OCI-LY3 (cell line): ENCODE measurements around the gene COL4A4.

Experiments
- H2AFZ ChIP-seq: fragments of 200-600, 300-600 bp; shearing (Covaris generic); 2 replicates; pipeline ENCODE4 v1.6.0; 2014; ENCODE audit warnings: antibody characterized with exemption, low read depth, low read length
- H3K27ac ChIP-seq: fragments of 200-600, 300-600 bp; sonication (generic); 2 replicates; pipeline ENCODE4 v1.5.1; 2014; ENCODE audit warnings: mild to moderate bottlenecking, low read length, moderate library complexity, mixed read lengths
- H3K27me3 ChIP-seq: fragments of 200-600, 300-600 bp; sonication (generic); 2 replicates; pipeline ENCODE4 v1.6.1; 2014; ENCODE audit warnings: low read depth, low read length, mixed read lengths
- H3K36me3 ChIP-seq: fragments of 200-600, 300-600 bp; sonication (generic); replicated peaks from 2 replicates; pipeline ENCODE3; 2014; ENCODE audit warnings: low read depth, low read length, mixed read lengths
- H3K4me1 ChIP-seq: fragments of 300-600, 200-600 bp; sonication (generic); 2 replicates; pipeline ENCODE4 v1.6.1; 2014; ENCODE audit warnings: low read length, mixed read lengths
- H3K4me2 ChIP-seq: fragments of 200-600, 300-600 bp; sonication (generic); 2 replicates; pipeline ENCODE4 v1.6.1; 2014; ENCODE audit warnings: low read length, mixed read lengths
- H3K4me3 ChIP-seq: fragments of 300-600, 200-600 bp; sonication (generic); 2 replicates; pipeline ENCODE4 v1.5.1; 2014; ENCODE audit warnings: antibody characterized with exemption, mild to moderate bottlenecking, low read length, moderate library complexity
- H3K79me2 ChIP-seq: fragments of 300-600, 200-600 bp; shearing (Covaris generic); 2 replicates; pipeline ENCODE4 v1.6.1; 2014; ENCODE audit warnings: mild to moderate bottlenecking, low read length, mixed read lengths
- H3K9ac ChIP-seq: fragments of 300-600, 200-600 bp; shearing (Covaris generic); 2 replicates; pipeline ENCODE4 v1.6.0; 2014; ENCODE audit warnings: mild to moderate bottlenecking, low read length, moderate library complexity
- H3K9me3 ChIP-seq: fragments of 200-600, 300-600 bp; shearing (Covaris generic); 2 replicates; pipeline ENCODE4 v1.6.1; 2014; ENCODE audit warnings: low read length, mixed read lengths; ENCODE audit not compliant: insufficient read depth
- H4K20me1 ChIP-seq: fragments of 200-600, 300-600 bp; sonication (generic); 2 replicates; pipeline ENCODE4 v1.6.1; 2016; ENCODE audit warnings: low read length, mixed read lengths; ENCODE audit not compliant: insufficient read depth
- EZH2phosphoT487 ChIP-seq: fragments of 200-600 bp; shearing (Covaris generic); IDR thresholded peaks from 2 replicates; pipeline ENCODE4 v1.6.1; 2018; ENCODE audit warnings: antibody characterized with exemption, mixed run types, low read depth
- TF ChIP-seq, protein P1 (sequence below): fragments of 200-600, 300-600 bp; sonication (generic); IDR thresholded peaks from 2 replicates; pipeline ENCODE4 v1.5.1; 2014; ENCODE audit warnings: antibody characterized with exemption, low read length, low read depth

COL4A4 gene

DNA sequence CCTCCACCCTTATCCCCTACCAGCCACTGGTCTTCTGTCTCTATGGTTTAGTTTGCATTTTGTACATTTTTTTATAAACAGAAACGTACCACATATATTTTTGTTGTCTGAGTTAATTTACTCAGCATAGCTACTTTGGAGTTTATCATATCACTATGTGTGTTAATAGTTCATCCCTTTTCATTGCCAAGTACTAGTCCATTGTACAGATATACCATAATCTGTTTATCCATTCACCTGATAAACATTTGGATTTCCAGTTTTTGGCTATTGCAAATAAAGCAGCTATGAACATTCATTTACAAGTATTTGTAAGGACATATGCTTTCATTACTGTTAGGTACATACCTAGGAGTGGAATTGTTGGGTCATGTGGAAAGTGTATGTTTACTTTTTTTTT is 204.6 kb downstream of the COL4A4 start:
- Histone ChIP-seq H3K9ac (no peak overlapping the region), H3K9me3 (no peaks in the 10 kb centered on the region), H3K79me2 (no peaks in the 10 kb centered on the region), H4K20me1 (no peaks in the 10 kb centered on the region), H3K4me3 (no peak overlapping the region), H3K4me2 (no peak overlapping the region), H2AFZ (no peak overlapping the region), H3K27ac (no peak overlapping the region), H3K36me3 (no peaks in the 10 kb centered on the region), H3K4me1 (no peaks in the 10 kb centered on the region), H3K27me3 (no peaks in the 10 kb centered on the region)
- TF ChIP-seq, protein P1, sequence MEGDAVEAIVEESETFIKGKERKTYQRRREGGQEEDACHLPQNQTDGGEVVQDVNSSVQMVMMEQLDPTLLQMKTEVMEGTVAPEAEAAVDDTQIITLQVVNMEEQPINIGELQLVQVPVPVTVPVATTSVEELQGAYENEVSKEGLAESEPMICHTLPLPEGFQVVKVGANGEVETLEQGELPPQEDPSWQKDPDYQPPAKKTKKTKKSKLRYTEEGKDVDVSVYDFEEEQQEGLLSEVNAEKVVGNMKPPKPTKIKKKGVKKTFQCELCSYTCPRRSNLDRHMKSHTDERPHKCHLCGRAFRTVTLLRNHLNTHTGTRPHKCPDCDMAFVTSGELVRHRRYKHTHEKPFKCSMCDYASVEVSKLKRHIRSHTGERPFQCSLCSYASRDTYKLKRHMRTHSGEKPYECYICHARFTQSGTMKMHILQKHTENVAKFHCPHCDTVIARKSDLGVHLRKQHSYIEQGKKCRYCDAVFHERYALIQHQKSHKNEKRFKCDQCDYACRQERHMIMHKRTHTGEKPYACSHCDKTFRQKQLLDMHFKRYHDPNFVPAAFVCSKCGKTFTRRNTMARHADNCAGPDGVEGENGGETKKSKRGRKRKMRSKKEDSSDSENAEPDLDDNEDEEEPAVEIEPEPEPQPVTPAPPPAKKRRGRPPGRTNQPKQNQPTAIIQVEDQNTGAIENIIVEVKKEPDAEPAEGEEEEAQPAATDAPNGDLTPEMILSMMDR, result no peak
- TF ChIP-seq EZH2phosphoT487, result no peak

GRCh38 chr2:226956659-226957058 is 207.3 kb downstream of the COL4A4 start:
- Histone ChIP-seq H2AFZ (no peak overlapping the region), H3K36me3 (no peaks in the 10 kb centered on the region), H3K4me2 (no peak overlapping the region), H3K9ac (no peak overlapping the region), H3K27me3 (no peaks in the 10 kb centered on the region), H3K9me3 (no peaks in the 10 kb centered on the region), H3K4me1 (no peaks in the 10 kb centered on the region), H3K79me2 (no peaks in the 10 kb centered on the region), H3K27ac (no peak overlapping the region), H3K4me3 (no peak overlapping the region), H4K20me1 (no peaks in the 10 kb centered on the region)
- no peak for TF ChIP-seq EZH2phosphoT487
- TF ChIP-seq, protein P1, result no peak

DNA sequence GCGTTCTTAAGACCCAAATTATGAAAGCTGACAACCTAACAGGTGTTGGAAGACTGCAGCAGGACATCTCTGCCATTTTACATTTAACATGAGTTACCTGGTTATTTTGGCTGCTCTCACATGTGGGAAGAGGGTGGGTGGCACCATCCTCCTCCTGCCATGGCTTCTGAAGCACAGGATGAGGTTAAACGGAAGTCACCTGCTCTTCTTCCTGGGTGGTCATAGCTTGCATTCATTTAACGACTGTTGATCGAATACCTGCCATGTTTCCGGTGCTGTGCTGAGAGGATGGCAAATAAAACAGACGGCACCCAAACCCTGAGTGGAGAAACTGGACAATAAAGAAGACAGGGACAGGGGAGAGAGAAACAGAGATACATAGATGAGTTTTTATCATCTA is 210.2 kb downstream of the COL4A4 start:
- TF ChIP-seq, protein P1, result no peak
- no peak for TF ChIP-seq EZH2phosphoT487
- no peak overlapping the region for H3K4me2 ChIP-seq
- no peaks in the 10 kb centered on the region for H3K9me3 ChIP-seq
- H3K79me2 ChIP-seq, result no peaks in the 10 kb centered on the region
- H3K9ac ChIP-seq, result no peak overlapping the region
- H3K4me3 ChIP-seq, result no peak overlapping the region
- H3K27me3 ChIP-seq, result no peaks in the 10 kb centered on the region
- H3K27ac ChIP-seq, result no peak overlapping the region
- H3K36me3 ChIP-seq, result no peaks in the 10 kb centered on the region
- H2AFZ ChIP-seq, result no peak overlapping the region
- H4K20me1 ChIP-seq, result no peaks in the 10 kb centered on the region
- H3K4me1 ChIP-seq, result no peaks in the 10 kb centered on the region

- no peak overlapping the region for H3K4me3 ChIP-seq
- no peaks in the 10 kb centered on the region for H3K27me3 ChIP-seq
- no peak overlapping the region for H3K9ac ChIP-seq
- H3K79me2 ChIP-seq, result no peaks in the 10 kb centered on the region
- H4K20me1 ChIP-seq, result no peaks in the 10 kb centered on the region
- H3K27ac ChIP-seq, result no peak overlapping the region
- no peaks in the 10 kb centered on the region for H3K9me3 ChIP-seq
- no peak for TF ChIP-seq EZH2phosphoT487
- TF ChIP-seq, protein P1, result no peak
- H2AFZ ChIP-seq, result no peak overlapping the region
- H3K36me3 ChIP-seq, result no peaks in the 10 kb centered on the region
- no peak overlapping the region for H3K4me2 ChIP-seq
- no peaks in the 10 kb centered on the region for H3K4me1 ChIP-seq
Observed at GRCh38 chr2:226953206-226953605, 210.8 kb downstream of the COL4A4 start.
